ENCODE measurements around the gene CSMD2.

Gene CSMD2

DNA sequence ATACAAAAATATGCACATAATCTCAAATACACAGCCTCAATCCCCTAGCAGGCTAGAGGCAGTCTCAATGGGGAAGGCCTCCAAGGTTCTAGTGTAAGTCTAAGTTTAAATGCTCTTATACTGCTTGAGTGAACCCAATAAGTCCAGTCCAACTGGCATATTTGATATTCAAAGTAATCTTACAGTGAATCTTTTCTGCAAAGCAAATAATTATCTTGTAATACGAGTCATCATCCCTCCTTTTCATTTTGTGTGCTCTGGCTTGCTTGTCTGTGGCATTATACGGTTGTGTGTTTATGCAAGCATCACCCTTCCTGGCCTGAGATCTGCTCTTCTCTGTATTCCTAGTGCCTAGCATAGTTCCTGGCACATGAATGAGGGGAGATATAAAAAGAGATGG is 468.1 kb downstream of the CSMD2 start:
- DNase-seq (ENCODE audit: low read depth in 1 of 2, low spot score in 1 of 2), result no peak

DNA sequence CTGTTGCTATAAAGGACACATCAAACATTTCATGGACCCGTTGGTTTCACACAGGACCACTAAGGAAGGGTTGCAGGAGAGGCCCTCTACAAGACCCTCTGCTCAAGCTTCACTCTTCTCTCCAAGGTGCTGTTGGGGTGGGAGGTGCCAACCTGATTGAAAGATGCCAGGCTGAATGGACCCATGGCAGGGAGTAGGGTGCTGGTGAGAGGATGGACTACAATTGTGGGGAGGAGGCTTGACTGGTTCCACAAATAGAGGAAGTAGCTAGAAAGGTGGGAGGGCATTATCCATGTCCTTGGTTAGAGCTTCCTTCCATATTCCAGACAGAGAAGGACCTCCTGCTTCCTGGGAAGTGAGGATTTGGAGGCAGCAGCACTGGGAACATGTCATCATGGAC is 468.7 kb downstream of the CSMD2 start:
- no peak for DNase-seq (ENCODE audit: low read depth in 1 of 2, low spot score in 1 of 2)

DNA sequence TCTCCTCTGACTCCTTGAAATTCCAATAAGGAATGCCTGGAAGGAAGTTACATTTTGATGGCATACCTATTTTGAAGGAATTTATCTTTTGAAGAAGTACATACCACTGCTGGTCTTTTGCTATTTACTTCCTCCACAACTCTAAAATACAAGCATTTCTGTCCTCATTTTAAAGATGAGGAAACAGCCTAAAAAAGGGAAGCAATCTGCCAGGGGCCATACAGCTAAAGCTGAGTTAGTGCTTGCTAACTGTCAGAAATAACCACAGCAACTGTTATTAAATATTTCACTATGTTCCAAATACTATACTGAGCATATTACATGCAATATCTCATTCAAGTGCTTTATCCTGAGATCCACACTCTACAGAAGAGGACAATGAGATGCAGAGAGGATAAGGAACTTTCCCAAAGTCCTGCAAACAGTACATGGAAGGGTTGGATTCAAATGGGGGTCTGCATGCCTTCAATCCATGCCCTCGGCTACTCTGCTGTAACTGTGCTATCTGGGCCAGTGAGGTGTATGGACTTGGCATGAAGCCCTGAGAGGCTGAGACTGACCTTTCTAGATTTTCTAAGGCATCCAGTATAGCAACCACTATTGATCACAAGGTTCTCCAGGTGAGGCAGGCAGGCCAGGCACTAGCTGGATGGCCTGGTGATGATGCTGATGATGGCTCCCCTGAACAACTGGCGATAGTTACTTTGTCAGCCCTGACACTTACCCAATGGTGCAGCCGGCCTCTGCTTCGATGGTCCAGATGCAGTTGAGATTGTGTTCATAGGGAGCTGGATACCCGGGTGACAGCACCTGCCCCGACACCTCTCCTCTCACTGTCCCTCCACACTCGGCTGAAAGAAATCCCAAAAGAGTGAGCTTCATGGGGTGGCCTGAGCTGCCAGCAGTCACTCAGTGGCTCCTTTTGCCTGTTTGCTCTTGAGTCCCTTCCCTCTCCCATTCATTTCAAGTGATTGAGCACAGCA is 472.5 kb downstream of the CSMD2 start:
- no peak for DNase-seq (ENCODE audit: low read depth in 1 of 2, low spot score in 1 of 2)

DNA sequence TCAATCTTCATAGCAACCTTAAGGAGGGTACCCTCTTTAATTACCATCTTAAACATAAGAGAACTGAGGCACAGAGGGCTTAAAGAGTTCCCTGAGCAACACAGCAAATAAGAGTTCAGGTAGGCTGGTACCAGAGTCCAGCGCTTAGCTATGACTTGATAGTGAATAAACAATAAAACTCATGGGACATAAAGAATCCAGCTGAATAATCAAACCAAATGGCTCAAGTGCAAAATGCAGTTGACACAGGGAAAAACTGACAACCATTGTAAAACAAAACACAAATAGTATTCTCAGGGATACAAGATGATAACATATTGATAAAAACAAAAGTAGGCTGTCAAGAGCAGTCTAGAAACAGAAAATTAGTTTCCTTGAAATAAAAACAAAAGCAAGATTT is 478.0 kb downstream of the CSMD2 start:
- no peak for DNase-seq (ENCODE audit: low read depth in 1 of 2, low spot score in 1 of 2)

DNA sequence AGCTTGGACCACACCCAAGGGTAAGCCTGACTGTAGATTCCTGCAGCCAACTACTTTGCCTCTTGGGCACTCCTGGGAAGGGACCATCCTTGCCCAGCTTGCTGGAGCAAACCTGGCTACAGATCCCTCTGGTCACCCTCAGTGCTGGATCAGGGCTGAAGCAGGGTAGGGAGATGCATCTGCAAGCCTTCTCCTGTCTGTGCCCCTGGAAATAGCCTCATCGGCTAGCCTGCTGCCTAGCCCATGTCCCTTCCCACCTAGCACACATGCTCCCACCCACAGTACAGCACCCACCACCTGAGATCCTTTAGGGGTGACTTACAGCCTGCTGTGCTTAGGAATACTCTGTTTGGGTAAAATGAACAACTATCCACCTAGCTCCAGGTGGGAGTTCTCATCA is 478.5 kb downstream of the CSMD2 start:
- DNase-seq (ENCODE audit: low read depth in 1 of 2, low spot score in 1 of 2), result no peak

DNA sequence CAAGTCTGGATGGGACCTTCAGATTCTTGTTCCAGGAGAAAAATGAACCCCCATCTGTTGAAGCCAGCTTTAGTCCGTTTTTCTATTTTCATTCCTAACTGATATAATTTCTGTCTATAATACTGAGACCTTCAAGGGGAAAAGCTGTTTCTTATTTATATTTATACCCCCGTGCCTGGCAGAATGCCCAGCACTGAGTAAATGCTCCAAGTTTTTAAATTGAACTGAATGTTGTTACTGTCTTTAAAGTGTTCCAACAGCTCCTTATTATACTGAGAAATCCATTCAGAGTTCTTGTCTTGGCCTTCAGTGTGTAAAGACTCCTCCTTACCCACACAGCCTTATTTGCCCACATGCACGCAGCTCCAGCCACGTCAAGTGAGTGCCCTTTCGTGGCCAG is 479.8 kb downstream of the CSMD2 start:
- no peak for DNase-seq (ENCODE audit: low read depth in 1 of 2, low spot score in 1 of 2)

DNA sequence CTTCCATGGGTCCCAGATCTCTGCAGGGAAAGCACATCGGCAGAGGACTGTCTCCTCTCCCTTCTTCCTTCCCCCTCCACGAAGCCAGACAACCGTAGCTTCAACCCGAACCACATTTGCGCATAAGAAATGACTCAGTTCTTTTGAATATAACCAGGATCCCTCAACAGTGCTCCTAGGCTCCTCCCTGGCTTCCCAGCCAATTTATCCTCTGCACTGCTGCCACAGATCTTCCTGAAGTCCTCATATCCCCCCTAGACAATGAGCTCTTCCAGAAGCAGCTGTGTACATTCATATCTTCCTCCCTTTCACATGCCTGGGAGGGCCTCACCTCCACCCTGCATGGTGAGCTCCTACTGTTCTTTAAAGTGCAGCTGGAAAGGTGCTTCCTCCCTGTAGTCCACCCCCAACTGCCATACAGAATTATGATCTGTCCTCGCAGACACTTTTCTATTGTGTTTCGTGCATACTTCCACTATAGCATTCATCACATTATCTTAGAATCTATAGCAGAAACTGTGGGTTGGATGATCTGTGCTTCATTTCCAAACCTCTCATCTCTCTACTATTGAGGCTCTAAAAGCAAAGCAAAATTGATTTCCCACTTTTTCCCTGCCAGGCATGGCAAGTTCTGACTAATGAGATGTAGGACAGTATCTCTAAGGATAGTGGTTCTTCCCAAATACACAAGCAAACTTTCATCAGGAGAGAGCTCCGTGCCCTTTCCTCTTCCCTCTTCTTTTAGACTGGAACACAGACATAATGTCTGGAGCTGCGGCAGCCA is 480.4 kb downstream of the CSMD2 start:
- DNase-seq (ENCODE audit: low read depth in 1 of 2, low spot score in 1 of 2), result no peak

DNA sequence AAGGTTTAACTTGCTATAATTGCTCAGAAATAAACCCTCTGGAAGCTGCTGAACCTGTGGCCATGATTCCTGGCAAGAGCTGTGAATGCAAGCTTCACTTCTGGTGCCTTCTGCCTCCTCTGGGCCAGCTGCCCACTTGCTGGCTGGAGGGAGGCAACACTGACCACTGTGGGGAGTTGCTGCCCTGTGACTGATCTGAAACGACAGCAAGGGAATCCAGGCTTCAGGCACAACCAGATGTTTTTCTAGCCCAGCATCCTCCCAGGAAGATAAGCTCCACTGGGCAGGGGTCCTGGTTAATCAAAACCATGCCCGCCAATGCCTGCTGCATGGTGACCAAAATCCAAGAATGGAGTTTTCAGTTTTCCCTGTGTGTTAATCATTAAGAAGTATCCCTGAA is 481.1 kb downstream of the CSMD2 start:
- no peak for DNase-seq (ENCODE audit: low read depth in 1 of 2, low spot score in 1 of 2)

DNA sequence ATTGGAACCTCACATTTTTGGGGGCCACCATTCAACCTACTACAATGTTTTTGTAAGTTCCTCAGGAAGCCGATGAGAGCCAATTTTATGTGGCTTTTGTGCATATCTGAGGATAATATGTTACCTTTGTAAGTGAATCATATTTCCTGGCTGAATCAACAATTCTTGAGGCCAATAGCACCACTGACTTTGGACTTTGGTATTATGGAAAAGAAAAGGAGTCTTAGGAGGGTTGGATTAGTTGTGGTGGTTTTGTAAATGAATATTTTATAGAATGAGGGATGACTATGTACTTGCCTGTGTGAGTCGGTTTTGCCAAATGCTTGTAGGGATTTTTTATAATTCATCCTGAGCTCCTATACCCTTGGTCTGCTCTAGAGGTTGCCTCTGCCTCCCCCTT is 482.7 kb downstream of the CSMD2 start:
- DNase-seq (ENCODE audit: low read depth in 1 of 2, low spot score in 1 of 2), result no peak

DNA sequence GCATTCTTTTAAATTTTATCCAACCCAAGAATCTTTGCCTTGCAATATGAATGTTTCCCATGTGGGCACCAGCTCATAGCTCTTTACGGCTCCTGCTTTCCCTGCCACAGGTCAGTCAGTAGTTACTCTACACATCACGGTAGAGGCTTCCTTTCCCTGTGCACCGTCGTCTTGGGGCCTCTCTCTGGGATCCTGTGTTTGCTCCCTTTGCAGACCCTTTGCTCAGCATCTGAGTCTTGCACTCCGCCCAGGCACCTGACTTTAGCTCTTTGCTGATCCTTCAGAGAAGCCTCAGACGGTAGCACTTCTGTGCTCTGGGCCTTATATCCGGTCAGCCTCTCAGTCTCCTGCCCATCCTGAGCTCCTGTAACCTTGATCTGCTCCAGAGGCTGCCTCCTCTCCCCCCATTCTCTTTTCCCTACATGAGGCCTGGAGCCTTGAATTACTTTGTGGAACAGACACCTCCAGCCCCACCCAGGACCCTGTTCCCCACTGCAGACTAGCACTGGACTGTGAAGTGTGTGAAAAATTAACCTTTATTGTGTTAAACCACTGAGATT is 484.7 kb downstream of the CSMD2 start:
- DNase-seq (ENCODE audit: low read depth in 1 of 2, low spot score in 1 of 2), result no peak

DNA sequence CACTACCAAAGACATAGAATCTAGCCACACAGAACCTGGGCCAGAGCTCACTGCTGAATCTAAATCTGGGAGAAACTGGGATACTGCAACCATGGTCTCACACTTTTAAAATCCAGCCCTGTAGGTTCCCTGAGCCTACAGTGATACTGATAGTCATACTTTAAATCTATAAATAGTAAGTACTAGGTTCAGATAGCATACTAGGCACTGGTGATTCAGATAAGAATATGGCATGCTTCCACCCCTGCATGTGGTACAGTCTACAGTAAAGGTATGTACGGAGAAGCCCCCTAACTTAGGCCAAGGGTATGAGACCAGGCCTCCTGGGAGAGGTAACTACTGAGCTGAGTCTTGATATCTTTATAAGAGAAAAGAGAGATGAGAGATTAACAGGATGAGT is 494.5 kb downstream of the CSMD2 start:
- no peak for DNase-seq (ENCODE audit: low read depth in 1 of 2, low spot score in 1 of 2)

DNA sequence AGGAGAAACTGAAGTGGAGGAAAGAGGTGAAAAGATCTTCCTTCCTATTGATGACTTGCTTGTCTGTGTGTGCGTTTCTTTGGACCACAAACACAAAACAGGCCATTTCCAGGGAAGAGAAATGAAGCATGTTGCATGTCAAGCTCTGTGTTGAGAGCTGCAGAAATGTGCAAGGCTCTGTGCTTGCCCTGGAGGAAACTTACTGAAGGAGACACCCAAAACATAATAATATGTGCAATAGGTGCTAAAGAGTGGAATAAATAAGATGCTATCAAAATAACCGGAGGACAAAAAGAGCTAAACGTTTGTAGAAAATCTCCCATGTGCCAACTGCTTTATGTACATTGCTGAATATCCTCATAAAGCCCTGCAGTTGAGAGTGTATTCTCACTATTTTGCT is 496.3 kb downstream of the CSMD2 start:
- DNase-seq (ENCODE audit: low read depth in 1 of 2, low spot score in 1 of 2), result no peak

DNA sequence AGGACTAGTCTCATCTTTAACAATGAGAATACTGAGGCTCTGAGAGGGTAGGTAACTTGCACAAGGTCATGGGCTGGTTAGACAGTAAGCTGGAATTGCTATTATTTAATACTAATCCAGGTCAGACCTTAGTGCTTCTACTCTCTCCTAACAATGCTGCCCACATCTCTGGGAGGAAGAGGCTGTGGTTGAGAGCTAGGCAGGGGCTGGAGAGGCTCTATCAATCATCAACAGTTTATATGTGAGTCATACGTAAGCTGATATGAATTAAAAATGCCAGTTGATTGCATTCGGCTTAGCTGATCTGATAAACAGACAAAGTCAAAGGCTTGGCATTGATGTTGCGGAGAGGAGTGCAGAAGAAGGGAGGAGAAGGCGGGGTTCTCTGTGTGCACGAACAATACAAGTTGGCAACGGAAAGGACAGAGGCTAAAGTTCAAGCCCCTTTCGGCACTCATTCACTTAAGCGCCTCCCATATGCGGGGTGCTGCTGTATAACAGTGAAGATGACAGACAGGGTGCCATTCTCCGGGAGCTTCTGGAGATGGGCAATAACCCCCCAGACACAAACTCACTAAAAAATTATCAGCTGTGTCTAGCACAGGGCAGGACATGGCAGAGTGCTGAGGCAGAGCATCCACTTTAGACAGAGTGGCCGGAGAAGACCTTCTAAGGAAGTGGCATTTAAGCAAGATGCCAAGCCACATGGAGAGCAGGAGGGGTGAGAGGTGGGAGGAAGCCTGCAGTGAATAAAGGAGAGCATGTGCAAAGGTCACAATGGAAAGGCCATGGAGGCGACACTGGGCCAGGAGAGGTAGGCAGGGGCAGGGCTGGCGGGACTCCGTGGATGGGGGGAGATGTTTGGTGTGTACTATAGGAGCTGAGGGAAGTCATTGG is 497.4 kb downstream of the CSMD2 start:
- no peak for DNase-seq (ENCODE audit: low read depth in 1 of 2, low spot score in 1 of 2)

DNA sequence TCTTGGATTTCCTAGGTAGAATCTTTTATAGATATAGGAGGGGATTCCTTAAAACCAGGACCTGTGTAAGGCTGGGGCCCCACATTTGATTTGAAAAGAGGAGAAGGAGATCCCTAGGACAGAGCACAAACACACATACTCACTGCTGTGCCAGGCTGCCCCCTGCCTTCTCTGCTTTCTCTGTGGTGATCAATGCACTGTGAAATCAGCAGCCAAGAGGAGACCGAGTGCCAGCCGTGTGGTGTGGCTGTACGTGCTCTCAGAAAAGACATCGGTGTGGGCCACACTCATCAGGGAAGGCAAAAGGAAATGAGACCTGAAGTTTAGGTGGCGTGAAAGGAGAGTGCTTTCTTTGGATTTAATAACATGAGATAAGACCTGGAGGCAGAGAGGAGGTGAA is 498.4 kb downstream of the CSMD2 start:
- DNase-seq (ENCODE audit: low read depth in 1 of 2, low spot score in 1 of 2), result no peak

DNA sequence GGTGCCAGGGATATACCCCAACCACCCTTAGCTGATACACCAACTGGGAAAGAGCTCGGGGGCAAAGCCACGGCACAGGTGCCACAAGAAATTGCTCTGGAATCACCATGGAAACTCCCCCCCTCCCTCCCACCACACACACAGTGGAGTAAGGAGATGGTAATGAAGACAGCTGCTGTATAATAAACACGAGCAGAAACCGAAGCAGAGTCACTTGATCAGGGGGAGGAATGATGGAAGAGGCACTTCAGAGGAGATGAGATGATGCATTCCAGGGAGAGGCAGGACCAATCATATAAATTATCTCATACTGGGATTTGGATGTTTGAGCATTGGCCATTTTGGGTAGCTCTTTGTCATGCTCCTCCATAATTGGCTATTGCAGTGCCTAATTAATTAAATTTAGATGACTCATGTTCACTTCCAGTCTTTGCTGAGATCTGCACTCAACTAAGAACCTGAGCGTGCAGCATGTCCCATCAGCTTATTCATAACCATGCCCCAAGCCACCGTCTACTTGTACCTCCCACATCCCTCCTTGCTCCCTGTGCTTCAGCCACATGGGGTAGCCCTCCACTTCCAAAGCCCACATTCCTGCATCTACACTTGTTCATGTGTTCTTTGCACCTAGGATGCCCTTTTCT is 503.1 kb downstream of the CSMD2 start:
- no peak for DNase-seq (ENCODE audit: low read depth in 1 of 2, low spot score in 1 of 2)

DNA sequence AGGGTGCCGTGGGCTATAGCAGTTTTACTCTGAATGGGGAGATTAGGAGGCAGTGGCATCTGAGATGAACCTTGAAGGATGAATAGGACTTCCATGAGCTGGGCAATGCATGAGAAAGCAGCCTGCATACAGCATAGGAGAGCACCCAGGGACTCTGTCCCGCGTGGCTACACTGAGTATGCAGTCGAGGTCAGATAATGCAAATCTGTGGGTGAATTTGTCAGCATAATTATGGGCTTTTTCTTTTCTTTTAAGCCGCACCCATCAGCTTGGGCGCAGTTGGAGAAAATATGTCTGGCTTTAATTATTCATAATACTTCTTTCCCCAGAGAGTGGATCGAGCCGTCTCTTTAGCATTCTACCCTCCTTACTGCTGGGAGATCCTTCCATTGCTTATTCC is 504.1 kb downstream of the CSMD2 start:
- DNase-seq (ENCODE audit: low read depth in 1 of 2, low spot score in 1 of 2), result no peak

DNA sequence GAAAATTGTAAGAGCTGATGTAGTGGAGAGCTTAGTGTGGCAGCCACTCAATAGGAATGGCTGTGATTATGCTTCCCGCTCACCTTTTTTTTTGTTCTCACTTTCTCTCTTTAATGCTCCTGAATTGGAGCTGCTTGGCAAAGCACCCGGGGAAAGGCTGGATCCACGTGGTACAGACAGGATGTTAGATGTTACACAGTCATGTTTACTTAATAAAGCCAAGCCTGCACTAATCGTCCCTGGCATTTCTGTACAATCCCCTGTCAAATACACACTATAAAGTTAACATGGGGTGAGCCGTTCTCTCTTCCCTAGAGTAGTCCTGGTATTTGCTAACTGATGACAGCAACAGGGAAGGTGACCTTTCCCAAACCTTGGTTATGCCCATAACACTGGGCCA is 504.8 kb downstream of the CSMD2 start:
- DNase-seq (ENCODE audit: low read depth in 1 of 2, low spot score in 1 of 2), result no peak

DNA sequence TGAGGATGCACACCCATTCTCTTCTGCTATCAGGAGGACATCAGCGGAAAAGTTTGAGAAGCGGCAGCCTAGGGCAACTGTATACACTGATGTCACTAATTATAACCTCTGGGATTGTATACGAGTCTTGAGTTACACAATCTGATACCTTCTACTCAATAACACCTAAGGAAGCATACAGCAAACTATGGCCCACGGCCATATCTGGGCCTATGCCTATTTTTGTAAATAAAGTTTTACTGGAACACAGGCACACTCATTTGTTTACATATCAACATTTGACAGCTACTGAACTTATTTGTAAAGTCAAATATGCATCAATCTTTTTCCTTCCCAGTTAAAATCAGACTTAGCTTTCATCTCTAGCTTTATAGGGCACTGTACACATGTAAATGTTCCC is 505.4 kb downstream of the CSMD2 start:
- DNase-seq (ENCODE audit: low read depth in 1 of 2, low spot score in 1 of 2), result no peak

DNA sequence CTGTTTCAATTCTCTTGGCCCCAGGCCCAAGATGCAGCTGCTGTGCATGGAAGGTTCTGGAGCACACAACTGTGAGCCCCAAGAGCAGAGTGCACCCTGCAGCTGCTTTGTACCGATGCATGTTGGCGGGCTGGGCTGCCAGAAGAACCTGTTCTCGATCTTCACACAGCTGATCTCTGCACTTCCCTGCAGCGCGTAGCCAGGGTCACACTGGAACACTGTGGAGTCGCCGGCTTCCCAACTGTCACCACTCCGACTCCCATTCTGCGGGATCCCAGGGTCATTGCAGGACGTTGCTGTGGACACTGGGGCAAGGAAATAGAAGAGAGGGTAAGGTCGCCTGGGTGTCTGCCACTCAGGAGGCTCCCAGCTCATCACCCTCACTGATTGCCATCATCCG is 507.2 kb downstream of the CSMD2 start:
- no peak for DNase-seq (ENCODE audit: low read depth in 1 of 2, low spot score in 1 of 2)

DNA sequence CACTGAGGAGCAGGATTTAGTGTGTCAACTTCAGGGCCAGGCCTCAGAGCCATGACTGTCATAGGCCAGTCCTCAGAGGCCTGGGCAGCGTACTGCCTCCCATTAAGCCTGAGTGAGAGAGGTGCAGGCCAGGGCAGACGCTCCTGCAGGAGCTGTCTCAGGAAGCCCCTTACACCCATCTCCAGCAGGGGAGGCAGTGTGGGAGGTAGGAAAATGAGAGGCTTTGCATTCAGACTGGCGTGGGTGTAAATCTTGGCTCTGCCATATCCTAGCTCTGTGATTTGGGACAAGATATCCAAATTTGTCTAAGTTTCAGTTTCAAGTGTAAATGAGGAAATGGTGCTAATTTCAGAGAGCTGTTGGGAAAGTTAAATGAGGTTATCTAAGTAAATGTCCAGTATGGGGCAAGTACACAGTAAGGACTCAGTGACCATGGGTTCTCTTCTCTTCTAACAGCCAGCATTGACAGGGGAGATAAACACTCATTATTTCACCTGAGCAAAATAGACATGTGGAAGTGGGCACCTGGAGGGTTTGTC is 508.5 kb downstream of the CSMD2 start:
- DNase-seq (ENCODE audit: low read depth in 1 of 2, low spot score in 1 of 2), result no peak

All from stimulated activated CD4-positive, alpha-beta T cell treated with anti-CD3 and anti-CD28 coated beads, Interleukin-15, amount 100 ng/mL, for 1 hour (primary cell).